Immature natural killer cell (primary cell): Measurements from ENCODE around the gene ABCC1. TPM values are rescaled to one million over a fixed set of nuclear protein-coding genes. Genes with fewer than 3 reads are reported as not detected.

Experiments
- DNase-seq, 3 donors: peaks; one replicate each; pipeline ENCODE4 v3.0.0; 2022; ENCODE audit warnings: mixed read lengths in 1 of 3
- H3K27ac Mint-ChIP-seq, 6 donors: one replicate each; pipeline ENCODE4 v1.8.0; 2020; ENCODE audit warnings: mixed read lengths in 6 of 6, mild to moderate bottlenecking in 5 of 6, inconsistent platforms in 4 of 6, moderate library complexity in 3 of 6
- H3K27me3 Mint-ChIP-seq, 3 donors: one replicate each; pipeline ENCODE4 v1.8.0; 2020 to 2021; ENCODE audit warnings: low read depth in 3 of 3, mild to moderate bottlenecking in 3 of 3, mixed read lengths in 3 of 3, moderate library complexity in 3 of 3, inconsistent platforms in 1 of 3
- H3K36me3 Mint-ChIP-seq, 3 donors: one replicate each; pipeline ENCODE4 v1.8.0; 2020; ENCODE audit warnings: mixed read lengths in 3 of 3, inconsistent platforms in 2 of 3, mild to moderate bottlenecking in 2 of 3
- H3K4me1 Mint-ChIP-seq, 2 donors: one replicate each; pipeline ENCODE4 v1.8.0; 2020; ENCODE audit warnings: inconsistent platforms in 2 of 2, mild to moderate bottlenecking in 2 of 2, mixed read lengths in 2 of 2, moderate library complexity in 1 of 2
- H3K4me3 Mint-ChIP-seq, 5 donors: one replicate each; pipeline ENCODE4 v1.8.0; 2020; ENCODE audit warnings: mild to moderate bottlenecking in 5 of 5, mixed read lengths in 5 of 5, inconsistent platforms in 3 of 5, moderate library complexity in 3 of 5
- H3K9me3 Mint-ChIP-seq, 6 donors: one replicate each; pipeline ENCODE4 v1.8.0; 2020; ENCODE audit warnings: mild to moderate bottlenecking in 6 of 6, mixed read lengths in 6 of 6, inconsistent platforms in 4 of 6, moderate library complexity in 3 of 6
- polyA plus RNA-seq, 3 donors: library from polyadenylated mRNA; unstranded; fragments of 300-500 nt; fragmentation: Illumina TruSeq; gene quantifications; one replicate each; pipeline ENCODE4 v1.2.3, GENCODE V29; 2021

Gene ABCC1
- polyA plus RNA-seq, 3 donors from 2014 or later, result 2.3 to 3.6 (median 2.3) TPM

GRCh38 chr16:16124974-16125373, 175.6 kb downstream of the ABCC1 start:
- DNase-seq, result no peak
- Mint-ChIP-seq H3K4me3 (no peak overlapping the region), H3K27me3 (peaks cover 0 to 4% (median 3%) of the 10 kb centered on the region in 3 donors), H3K27ac (no peak overlapping the region), H3K4me1 (peaks cover 12 to 19% of the 10 kb centered on the region in 2 donors), H3K9me3 (peaks cover 0 to 4% (median 1%) of the 10 kb centered on the region in 6 donors), H3K36me3 (peaks cover 21 to 43% (median 33%) of the 10 kb centered on the region in 3 donors)

- H3K9me3 Mint-ChIP-seq, result peaks cover 0 to 4% (median 1%) of the 10 kb centered on the region in 6 donors
- no peak overlapping the region for H3K27ac Mint-ChIP-seq
- H3K27me3 Mint-ChIP-seq, result no peaks in the 10 kb centered on the region
- H3K4me3 Mint-ChIP-seq, result no peak overlapping the region
- peaks cover 0 to under 1% of the 10 kb centered on the region in 2 donors for H3K4me1 Mint-ChIP-seq
- H3K36me3 Mint-ChIP-seq, result peaks cover 21 to 38% (median 35%) of the 10 kb centered on the region in 3 donors
- DNase-seq, result no peak
Observed at GRCh38 chr16:16126896-16127295, 177.5 kb downstream of the ABCC1 start.

GRCh38 chr16:16127469-16128116, 178.2 kb downstream of the ABCC1 start:
- Mint-ChIP-seq H3K4me3 (no peak overlapping the region), H3K27ac (peak overlapping the region in 1 of 6 donors; percentile 30), H3K4me1 (no peaks in the 10 kb centered on the region), H3K9me3 (peaks cover 0 to 4% (median 1%) of the 10 kb centered on the region in 6 donors), H3K36me3 (peaks cover 18 to 34% (median 30%) of the 10 kb centered on the region in 3 donors), H3K27me3 (peaks cover 0 to 1% (median 0%) of the 10 kb centered on the region in 3 donors)
- DNase-seq, result peak; percentile 50 to 67 (median 53)

GRCh38 chr16:16131204-16131603, 181.8 kb downstream of the ABCC1 start:
- Mint-ChIP-seq H3K27me3 (peaks cover 0 to 1% (median 0%) of the 10 kb centered on the region in 3 donors), H3K4me3 (no peak overlapping the region), H3K4me1 (no peaks in the 10 kb centered on the region), H3K9me3 (no peaks in the 10 kb centered on the region), H3K36me3 (peaks cover 10 to 31% (median 17%) of the 10 kb centered on the region in 3 donors), H3K27ac (no peak overlapping the region)
- no peak for DNase-seq

GRCh38 chr16:16131659-16132058, 182.2 kb downstream of the ABCC1 start:
- H3K27ac Mint-ChIP-seq, result no peak overlapping the region
- no peak for DNase-seq
- no peaks in the 10 kb centered on the region for H3K9me3 Mint-ChIP-seq
- H3K27me3 Mint-ChIP-seq, result peaks cover 0 to 1% (median 0%) of the 10 kb centered on the region in 3 donors
- H3K4me3 Mint-ChIP-seq, result no peak overlapping the region
- peaks cover 9 to 32% (median 17%) of the 10 kb centered on the region in 3 donors for H3K36me3 Mint-ChIP-seq
- H3K4me1 Mint-ChIP-seq, result no peaks in the 10 kb centered on the region

- Mint-ChIP-seq H3K36me3 (peaks cover 9 to 33% (median 20%) of the 10 kb centered on the region in 3 donors), H3K4me3 (no peak overlapping the region)
Observed at GRCh38 chr16:16133943-16134604, 184.7 kb downstream of the ABCC1 start.

GRCh38 chr16:16136588-16136987, 187.2 kb downstream of the ABCC1 start:
- Mint-ChIP-seq H3K27me3 (peaks cover 0 to 1% (median 0%) of the 10 kb centered on the region in 3 donors), H3K36me3 (peaks cover 14 to 44% (median 30%) of the 10 kb centered on the region in 3 donors), H3K4me1 (no peaks in the 10 kb centered on the region), H3K27ac (no peak overlapping the region), H3K9me3 (no peaks in the 10 kb centered on the region), H3K4me3 (no peak overlapping the region)
- DNase-seq, result no peak

More at GRCh38 chr16:16133943-16134604, 184.7 kb downstream of the ABCC1 start:
- H3K27me3 Mint-ChIP-seq, result peaks cover 0 to 1% (median 0%) of the 10 kb centered on the region in 3 donors
- DNase-seq, result no peak
- no peaks in the 10 kb centered on the region for H3K4me1 Mint-ChIP-seq
- no peaks in the 10 kb centered on the region for H3K9me3 Mint-ChIP-seq
- no peak overlapping the region for H3K27ac Mint-ChIP-seq

- Mint-ChIP-seq H3K4me1 (no peaks in the 10 kb centered on the region), H3K36me3 (peaks cover 11 to 45% (median 30%) of the 10 kb centered on the region in 3 donors)
Observed at GRCh38 chr16:16137110-16137509, 187.7 kb downstream of the ABCC1 start.

GRCh38 chr16:16138034-16138635, 188.7 kb downstream of the ABCC1 start:
- no peaks in the 10 kb centered on the region for H3K4me1 Mint-ChIP-seq
- no peak for DNase-seq
- H3K27me3 Mint-ChIP-seq, result no peaks in the 10 kb centered on the region
- H3K4me3 Mint-ChIP-seq, result no peak overlapping the region
- H3K27ac Mint-ChIP-seq, result no peak overlapping the region
- no peaks in the 10 kb centered on the region for H3K9me3 Mint-ChIP-seq
- peaks cover 10 to 48% (median 27%) of the 10 kb centered on the region in 3 donors for H3K36me3 Mint-ChIP-seq

More at GRCh38 chr16:16137110-16137509, 187.7 kb downstream of the ABCC1 start:
- Mint-ChIP-seq H3K9me3 (no peaks in the 10 kb centered on the region), H3K4me3 (no peak overlapping the region), H3K27ac (no peak overlapping the region), H3K27me3 (peaks cover 0 to 1% (median 0%) of the 10 kb centered on the region in 3 donors)
- DNase-seq, result no peak

GRCh38 chr16:16139061-16139460, 189.6 kb downstream of the ABCC1 start:
- peaks cover 10 to 44% (median 21%) of the 10 kb centered on the region in 3 donors for H3K36me3 Mint-ChIP-seq
- H3K27ac Mint-ChIP-seq, result no peak overlapping the region
- H3K4me3 Mint-ChIP-seq, result no peak overlapping the region
- DNase-seq, result no peak
- no peaks in the 10 kb centered on the region for H3K4me1 Mint-ChIP-seq
- H3K9me3 Mint-ChIP-seq, result no peaks in the 10 kb centered on the region
- H3K27me3 Mint-ChIP-seq, result no peaks in the 10 kb centered on the region

- no peak overlapping the region for H3K4me3 Mint-ChIP-seq
- DNase-seq, result no peak
- no peaks in the 10 kb centered on the region for H3K4me1 Mint-ChIP-seq
- H3K9me3 Mint-ChIP-seq, result no peaks in the 10 kb centered on the region
- peak overlapping the region in 2 of 6 donors; percentile 9 to 42 for H3K27ac Mint-ChIP-seq
- peaks cover 10 to 41% (median 18%) of the 10 kb centered on the region in 3 donors for H3K36me3 Mint-ChIP-seq
- H3K27me3 Mint-ChIP-seq, result no peaks in the 10 kb centered on the region
Observed at GRCh38 chr16:16139806-16140205, 190.4 kb downstream of the ABCC1 start.

- Mint-ChIP-seq H3K4me1 (no peaks in the 10 kb centered on the region), H3K36me3 (peaks cover 5 to 36% (median 14%) of the 10 kb centered on the region in 3 donors), H3K9me3 (no peaks in the 10 kb centered on the region), H3K4me3 (no peak overlapping the region), H3K27ac (no peak overlapping the region), H3K27me3 (no peaks in the 10 kb centered on the region)
- no peak for DNase-seq
Observed at GRCh38 chr16:16140537-16140936, 191.1 kb downstream of the ABCC1 start.

- DNase-seq, result no peak
- Mint-ChIP-seq H3K27ac (no peak overlapping the region), H3K4me1 (no peaks in the 10 kb centered on the region), H3K9me3 (no peaks in the 10 kb centered on the region), H3K4me3 (no peak overlapping the region), H3K36me3 (peaks cover 5 to 31% (median 14%) of the 10 kb centered on the region in 3 donors), H3K27me3 (no peaks in the 10 kb centered on the region)
Observed at GRCh38 chr16:16141141-16141540, 191.7 kb downstream of the ABCC1 start.
